Hematopoietic multipotent progenitor cell treated with erythropoietin and hydrocortisone succinate and interleukin-3 and kit ligand, for 4 days (in vitro differentiated cells): ENCODE data around the gene RETREG2.

Experiments
- DNase-seq: peaks from one replicate; pipeline ENCODE4 v3.0.0-alpha.2; 2015

RETREG2 gene

GRCh38 chr2:219218217-219218731 is 40.2 kb downstream of the RETREG2 start:
- peak; percentile 78 for DNase-seq

GRCh38 chr2:219218732-219219701 is 40.9 kb downstream of the RETREG2 start, which contains the start of gene ABCB6:
Gene ABCB6, minus strand, starts transcription at chr2:219218958. Its CDS starts 285 bp downstream, at chr2:219218673.
- DNase-seq = peak; percentile 98

DNA sequence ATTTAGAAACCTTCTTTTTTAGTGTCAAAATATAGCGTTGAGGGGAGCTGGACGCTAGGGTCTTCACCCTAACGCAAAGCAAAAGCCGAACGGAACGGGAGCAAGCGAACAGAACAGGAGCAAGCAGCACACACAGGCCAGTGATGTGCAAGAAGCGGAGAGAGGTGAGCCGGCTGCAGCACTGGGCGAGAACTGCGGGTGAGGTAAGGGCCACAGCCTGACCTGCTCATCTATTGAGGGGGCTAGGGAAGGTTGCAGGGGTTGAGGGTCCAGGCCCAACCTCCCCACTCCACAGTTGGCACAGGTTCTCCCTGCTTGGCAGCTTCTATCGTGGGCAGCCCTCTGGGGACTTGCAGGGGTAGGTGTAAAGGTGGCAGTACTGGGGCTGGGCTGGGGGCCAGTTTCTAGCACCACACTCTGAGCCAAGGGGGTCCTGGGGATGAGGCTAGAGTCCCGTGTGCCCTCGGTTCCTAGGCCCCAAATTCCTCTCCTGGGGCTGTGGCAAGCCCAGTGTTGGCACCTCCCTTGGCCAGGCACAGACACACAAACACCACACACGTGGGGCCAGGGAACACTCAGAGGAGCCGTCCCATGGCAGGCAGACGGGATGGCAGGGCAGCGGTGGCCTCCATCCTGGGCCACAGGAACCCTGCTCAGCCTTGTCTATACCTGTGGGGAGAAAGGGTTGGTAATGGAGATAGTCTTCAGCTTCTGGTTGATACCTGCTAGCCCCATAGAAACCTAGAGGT is 41.9 kb downstream of the RETREG2 start:
- no peak for DNase-seq

GRCh38 chr2:219220652-219221402 is 42.8 kb downstream of the RETREG2 start:
- no peak for DNase-seq

GRCh38 chr2:219221957-219222518 is 44.0 kb downstream of the RETREG2 start:
- DNase-seq = no peak

DNA sequence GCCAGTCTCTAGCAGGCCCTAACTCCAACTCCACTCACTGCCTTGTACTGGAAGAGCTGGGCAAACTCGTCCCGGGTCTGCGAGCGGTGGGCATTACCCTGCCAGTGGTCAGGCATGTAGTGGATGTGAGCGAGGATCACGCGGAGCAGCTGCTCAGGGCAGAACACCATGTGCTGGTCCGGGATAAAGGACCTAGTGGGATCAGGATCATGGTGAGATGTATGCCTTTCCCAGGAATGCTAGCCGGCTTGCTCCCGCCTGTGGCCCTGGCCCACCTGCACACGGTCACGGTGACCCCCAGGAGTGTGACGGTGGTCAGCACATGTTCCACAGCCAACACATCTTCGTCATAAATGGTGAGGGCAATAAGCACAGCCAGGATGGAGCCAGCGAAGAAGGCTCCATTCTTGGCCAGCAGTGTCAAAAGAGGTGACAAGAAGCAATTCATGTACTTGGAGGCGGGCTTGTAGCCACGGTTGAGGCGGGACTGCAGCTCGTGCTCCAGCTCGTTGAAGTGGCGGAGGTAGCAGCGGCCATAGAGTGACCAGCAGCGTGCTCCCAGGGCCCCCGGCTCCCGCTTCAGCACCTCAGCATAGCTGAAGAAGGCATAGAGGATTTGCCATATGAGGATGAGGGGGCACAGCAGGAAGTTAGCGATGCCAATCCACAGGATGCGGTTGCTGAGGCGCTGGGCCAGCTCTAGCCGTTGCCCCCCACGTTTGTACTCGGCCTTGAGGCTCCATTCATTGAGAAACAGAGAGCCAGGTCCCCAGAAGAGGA is 45.9 kb downstream of the RETREG2 start:
- no peak for DNase-seq

DNA sequence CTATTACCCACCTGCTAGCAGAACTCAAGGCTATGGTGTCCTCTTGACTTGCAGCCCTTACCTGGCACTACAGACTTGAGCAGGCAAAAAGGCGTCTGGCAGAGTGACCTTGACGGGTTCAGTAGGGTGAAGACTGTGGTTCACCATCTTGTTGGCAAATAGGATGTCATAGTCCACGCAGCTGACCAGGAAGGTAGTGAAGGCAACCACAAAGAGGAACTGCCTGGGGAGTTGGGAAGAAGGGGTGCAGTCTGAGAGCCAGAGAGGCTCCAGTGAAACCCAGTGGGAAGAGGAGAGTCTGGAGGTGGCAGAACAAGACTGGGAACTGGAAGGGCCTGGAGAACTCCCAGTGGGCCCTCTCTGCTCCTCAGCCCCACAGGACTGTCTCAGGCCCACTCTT is 47.3 kb downstream of the RETREG2 start:
- peak; percentile 65 for DNase-seq

DNA sequence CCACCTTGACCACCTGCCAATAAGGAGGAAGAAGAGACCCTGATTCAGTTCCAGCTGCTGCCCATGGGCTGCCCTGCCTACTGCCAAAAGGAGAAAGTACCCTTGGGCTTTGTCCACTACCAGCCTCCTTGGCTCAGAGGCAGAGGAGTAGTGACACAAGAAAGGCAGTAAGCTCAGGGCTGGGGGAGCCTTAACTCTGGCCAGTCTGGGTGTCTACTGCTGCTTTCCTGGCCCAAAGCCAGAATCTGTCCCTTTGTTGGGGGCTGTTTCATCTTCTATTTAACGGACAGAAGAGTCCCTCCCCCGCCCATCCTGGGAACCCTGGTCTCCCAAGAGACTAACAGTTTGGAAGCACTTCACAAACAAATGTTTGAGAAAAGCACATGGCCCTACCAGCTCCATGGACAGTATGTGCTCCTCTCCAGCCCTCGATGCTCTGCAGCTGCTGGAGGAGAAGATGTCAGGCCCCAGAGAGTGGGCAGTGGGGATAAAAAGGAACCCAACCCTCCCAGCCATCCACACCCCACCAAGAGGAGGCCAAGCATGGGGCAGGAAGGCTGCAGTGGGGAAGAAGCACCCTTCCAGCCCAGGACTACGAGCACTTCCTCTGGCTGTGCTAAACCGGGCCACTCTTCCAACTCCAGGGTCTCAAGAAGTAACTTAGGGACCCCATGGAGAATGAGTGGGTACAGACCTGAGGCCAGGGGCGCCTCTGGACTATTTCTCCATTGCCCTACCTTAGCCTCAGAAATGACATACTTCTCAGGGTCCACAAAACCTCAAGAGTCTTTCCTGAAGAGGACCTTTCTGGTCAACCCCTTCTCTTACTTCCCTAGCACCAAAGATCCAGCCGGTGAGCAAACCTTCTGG is 50.2 kb downstream of the RETREG2 start:
- no peak for DNase-seq

- no peak for DNase-seq
These were observed 50.8 kb downstream of the RETREG2 start for GRCh38 chr2:219228911-219229304.

GRCh38 chr2:219229305-219230058 is 51.4 kb downstream of the RETREG2 start, which contains the start of the genes ANKZF1 and ATG9A:
Gene ANKZF1, plus strand, starts transcription at chr2:219229806. Its CDS starts 452 bp downstream, at chr2:219230258.
Gene ATG9A, minus strand, starts transcription at chr2:219229636. Its CDS starts 1,612 bp downstream, at chr2:219228024.
- DNase-seq = peak; percentile 100

- peak; percentile 68 for DNase-seq
These were observed 52.0 kb downstream of the RETREG2 start for GRCh38 chr2:219230059-219230540.

DNA sequence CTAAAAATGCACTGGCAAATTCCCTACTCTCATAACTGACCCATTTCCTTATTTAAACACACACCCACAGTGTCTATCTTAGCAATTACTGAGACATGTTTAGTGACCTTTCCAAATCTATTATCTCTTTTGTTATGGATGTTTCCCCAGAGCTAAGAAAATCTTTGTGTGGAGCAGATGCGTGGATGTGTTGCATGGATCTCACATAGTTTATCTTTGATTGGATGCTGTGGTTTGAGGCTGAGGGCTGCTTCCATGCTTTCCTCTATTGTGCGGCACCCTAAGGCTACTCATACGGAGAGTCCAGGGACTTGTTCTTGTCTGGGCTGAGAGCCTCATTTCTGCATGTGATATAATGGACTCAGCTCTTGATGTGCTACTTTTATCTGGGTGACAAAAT is 56.3 kb downstream of the RETREG2 start:
- DNase-seq = no peak
